ENCODE data around the gene RAB33B.

GRCh38 chr4:139492429-139492828 is 38.5 kb downstream of the RAB33B start:
- TF ChIP-seq CTCF (IDR thresholded peaks at IDR 0.05; ENCODE audit: low read depth, low read length) (no peak), EZH2phosphoT487 (IDR thresholded peaks at IDR 0.05; ENCODE audit: low read depth) (no peak)

Data from OCI-LY3 (cell line).